NOMO-1 (cell line): ENCODE data around the gene IL17A.

Experiments used
- DNase-seq, 2 experiments: peaks; one replicate each; lab custom pipeline; 2025; ENCODE audit not compliant: unreplicated experiment in 2 of 2; lab: John Stamatoyannopoulos, UW

Gene IL17A

GRCh38 chr6:52210227-52210626, 24.1 kb downstream of the IL17A start:
- no peak for DNase-seq

DNA sequence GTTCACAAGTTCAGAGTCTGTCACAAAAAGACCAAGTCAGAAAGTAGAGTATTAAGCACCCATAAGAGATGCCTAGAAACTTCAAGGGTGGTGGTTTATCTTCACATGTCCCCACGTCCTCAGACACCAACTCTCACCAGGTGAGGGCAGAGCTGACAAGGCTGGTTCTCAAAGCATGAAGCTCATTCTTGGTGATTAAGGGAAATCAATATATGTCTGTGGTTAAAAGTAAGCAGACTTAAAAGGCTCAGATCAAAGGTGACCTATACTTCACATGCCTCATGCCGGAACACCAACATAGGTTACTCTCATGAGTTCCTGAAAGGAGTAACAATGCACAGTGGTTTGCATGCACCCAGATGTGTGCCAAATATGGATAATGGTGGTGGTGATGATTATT, 27.0 kb downstream of the IL17A start:
- no peak for DNase-seq

GRCh38 chr6:52215787-52216186, 29.6 kb downstream of the IL17A start:
- no peak for DNase-seq

- DNase-seq: no peak
These were observed 30.9 kb downstream of the IL17A start for GRCh38 chr6:52216932-52217575.

DNA sequence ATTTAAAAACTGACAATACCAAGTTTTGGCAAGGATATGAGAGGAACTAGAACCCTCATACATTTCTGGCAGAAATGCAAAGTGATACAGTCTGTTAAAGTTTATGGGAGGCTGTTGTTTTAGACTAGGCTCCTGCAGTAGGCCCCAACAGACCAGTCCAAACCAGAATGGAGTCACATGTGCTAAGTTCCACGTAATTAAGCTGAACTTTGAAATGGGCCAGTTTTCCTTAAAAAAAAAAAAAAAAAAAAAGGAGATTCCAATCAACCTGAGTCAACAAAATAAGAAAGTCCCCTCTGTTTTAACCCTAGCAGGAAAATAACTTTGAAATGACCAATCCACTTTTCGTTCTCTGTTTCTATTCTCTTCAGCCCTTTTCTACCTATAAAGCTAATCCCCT, 31.6 kb downstream of the IL17A start:
- no peak for DNase-seq

DNA sequence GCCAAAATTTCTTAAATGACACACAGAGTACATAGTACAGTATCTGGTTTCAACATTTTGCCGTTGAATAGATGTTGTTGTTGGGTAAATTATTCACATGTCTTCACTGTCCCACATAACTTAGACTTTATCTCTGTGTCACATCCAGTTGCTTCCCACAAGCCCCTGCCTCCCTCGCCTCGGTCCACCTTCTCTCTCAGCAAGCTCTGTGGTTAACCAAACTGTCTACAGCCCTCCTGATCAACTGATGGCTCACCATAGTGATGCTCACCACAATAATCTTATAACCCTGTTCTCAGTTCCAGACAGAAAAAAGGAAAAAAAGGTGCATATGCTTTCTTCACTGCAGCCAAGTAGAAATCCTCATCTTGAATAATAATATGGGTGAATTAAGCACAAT, 35.1 kb downstream of the IL17A start:
- DNase-seq: no peak

GRCh38 chr6:52227495-52227894, 41.3 kb downstream of the IL17A start:
- no peak for DNase-seq

GRCh38 chr6:52230685-52231084, 44.5 kb downstream of the IL17A start:
- peak in 1 of 2 experiments; percentile 58 for DNase-seq

DNA sequence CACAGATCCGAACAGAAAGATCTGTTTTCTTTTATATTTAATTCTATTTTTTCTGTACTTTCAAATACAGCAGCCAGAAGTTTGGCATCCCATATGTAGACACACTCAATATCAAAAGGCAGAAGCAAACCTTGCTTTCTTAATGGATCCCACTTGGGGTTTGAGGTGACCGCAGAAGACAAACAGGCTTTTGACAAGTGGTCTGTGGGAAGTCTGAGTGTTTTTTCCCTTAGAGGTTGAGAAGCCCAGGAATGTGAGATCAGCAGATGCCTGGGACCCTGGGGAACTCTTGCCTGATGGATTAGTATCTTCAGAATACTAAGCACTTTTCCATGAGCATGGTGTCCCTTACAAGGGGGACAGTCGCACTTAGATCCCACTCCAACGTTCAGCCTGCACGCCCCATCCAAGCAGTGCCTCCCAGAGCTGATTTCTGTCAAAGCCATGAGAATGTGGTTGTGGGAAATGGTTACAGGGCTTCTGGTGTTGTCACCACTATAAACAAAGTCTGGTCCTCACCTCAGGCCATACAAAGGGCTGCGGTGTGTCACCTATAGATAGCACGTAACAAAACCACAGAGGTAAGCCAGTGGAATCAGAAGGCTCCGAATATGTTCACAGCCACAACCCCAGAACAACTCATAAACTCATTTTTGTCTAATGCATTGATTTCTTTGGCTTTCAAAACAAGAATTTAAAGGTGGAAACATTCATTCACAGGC, 45.4 kb downstream of the IL17A start:
- DNase-seq: no peak

- DNase-seq: no peak
These were observed 46.8 kb downstream of the IL17A start for GRCh38 chr6:52233005-52233404.

DNA sequence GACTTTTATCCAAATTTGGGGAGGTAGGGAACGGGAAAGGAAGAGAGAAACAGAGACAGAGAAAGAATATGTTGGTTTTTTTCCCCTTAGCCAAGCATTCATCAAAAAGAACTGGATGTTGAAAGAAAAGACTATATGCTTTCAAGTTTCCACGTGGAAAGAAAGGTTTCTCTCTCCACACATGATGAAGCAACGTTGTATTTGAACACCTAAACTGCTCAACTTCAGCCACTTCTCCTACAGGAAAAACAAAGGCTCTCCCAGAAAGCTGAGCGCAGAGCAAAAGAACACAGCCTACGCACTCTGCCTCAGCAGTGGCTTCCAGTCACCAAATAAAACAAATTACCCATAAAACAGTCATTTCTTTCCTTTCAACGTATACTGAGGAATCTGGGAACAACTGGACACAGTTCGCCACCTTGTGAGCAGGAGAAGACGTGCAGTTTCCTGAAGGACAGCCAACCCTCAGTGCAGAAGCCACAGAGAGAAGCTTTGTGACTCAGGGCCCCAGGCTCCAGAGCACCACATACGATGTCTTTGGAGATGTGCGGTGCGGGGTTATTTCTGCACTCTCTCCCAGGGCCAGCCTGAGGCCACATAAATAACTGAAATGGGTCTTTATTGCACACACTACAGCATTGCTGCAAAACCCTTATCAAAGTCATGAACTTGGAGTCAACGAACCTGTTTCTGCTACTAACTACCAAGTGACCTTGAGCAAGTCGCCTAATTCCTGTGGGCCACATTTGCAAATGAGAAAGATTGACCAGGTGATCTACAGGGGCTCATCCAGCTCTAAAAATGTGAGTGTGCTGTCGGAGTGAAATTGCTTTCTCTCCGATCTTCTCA, 48.0 kb downstream of the IL17A start:
- no peak for DNase-seq
